ENCODE data around the gene HEXIM2. TPM values are rescaled to one million over a fixed set of nuclear protein-coding genes. Genes with fewer than 3 reads are reported as not detected.
A peak's percentile ranks its signal among the peaks of the same experiment; 100 is the strongest.

The HEXIM2 gene
- total and polyA plus RNA-seq, 2 of the 13 experiments (the other 11 are each of a cell fraction or from before 2014, with no cell fraction given), result 27.1 to 32.4 TPM

DNA sequence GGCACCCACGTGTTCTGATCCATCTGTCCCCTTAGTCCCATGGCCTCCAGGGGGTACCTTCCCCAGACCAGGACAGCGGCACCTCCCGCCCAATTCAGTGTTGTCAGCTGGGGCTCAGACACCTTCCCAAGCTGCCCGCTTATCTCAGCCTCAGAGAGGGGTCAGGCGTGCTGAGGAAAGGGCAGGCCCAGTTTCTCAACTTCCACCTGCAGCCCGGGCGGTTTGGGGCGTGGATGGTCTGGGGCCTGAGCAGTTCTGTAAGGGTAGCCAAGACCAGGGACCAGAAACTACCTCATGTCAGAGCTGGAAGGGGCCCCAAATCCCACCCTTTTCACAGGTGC lies 34.5 kb upstream of the HEXIM2 start:
- no TSS peak for BruUV-seq (replicated peaks)
- intact Hi-C loops (cut with micrococcal nuclease; ENCODE audit: unreplicated experiment), result no loop called here
- peak overlapping the region in 1 of 3 experiments; percentile 58; a peak in 1 of 6 replicates for H3K4me3 ChIP-seq (replicated peaks in 1 of 3; ENCODE audit: insufficient read depth in 1 of 3, low read depth in 2 of 3, low read length in 3 of 3)
- no peaks in the 10 kb centered on the region for H4K20me1 ChIP-seq (ENCODE audit: insufficient read depth, low read length)
- H3K79me2 ChIP-seq (ENCODE audit: insufficient read depth, low read length), result peaks cover 4% of the 10 kb centered on the region
- DNase-seq (ENCODE audit: low spot score) (no peak), FAIRE-seq (no peak), ATAC-seq (no peak)
- ChIA-PET POLR2A (interaction anchor here (0.8 to 5.1 kb wide), 7 partner anchors 8 to 54 kb away, joined by 3 to 71 read pairs (median 4); partner anchors contain the start of genes ACBD4, HEXIM1 and HEXIM2), CTCF (ENCODE audit: low intra/inter-chr PET ratio, low total read pairs) (no interaction called here)
- H3K9ac ChIP-seq (ENCODE audit: insufficient read depth, low read depth, low read length), result peak overlapping the region; percentile 59
- no peaks in the 10 kb centered on the region for H3K36me3 ChIP-seq (replicated peaks in 1 of 2; ENCODE audit: control insufficient read depth in 1 of 2, insufficient read depth in 2 of 2, low read length in 2 of 2)
- WGBS (ENCODE audit: low lambda C conversion rate), result 91% methylated on average over 7 of the region's 8 CpGs
- H3K9me3 ChIP-seq (ENCODE audit: low read length), result no peaks in the 10 kb centered on the region
- no peak overlapping the region for H2AFZ ChIP-seq (ENCODE audit: low read length)
- in situ Hi-C loops (cut with HindIII; ENCODE audit: extremely low pct_ligation_motif_present, low pct_unique_long_range_greater_than_20kb), result no loop called here
- peak overlapping the region; percentile 72 for H3K4me2 ChIP-seq (ENCODE audit: low read depth, low read length)
- no peaks in the 10 kb centered on the region for H3K27me3 ChIP-seq (ENCODE audit: control insufficient read depth in 1 of 2, insufficient read depth in 2 of 2, low read length in 2 of 2)
- H3K27ac ChIP-seq (ENCODE audit: extremely low read length, insufficient read depth, low read length), result peak overlapping the region; percentile 63
- H3K4me1 ChIP-seq (ENCODE audit: insufficient read depth, low read length), result peaks cover 88% of the 10 kb centered on the region
- TF ChIP-seq, protein P1, sequence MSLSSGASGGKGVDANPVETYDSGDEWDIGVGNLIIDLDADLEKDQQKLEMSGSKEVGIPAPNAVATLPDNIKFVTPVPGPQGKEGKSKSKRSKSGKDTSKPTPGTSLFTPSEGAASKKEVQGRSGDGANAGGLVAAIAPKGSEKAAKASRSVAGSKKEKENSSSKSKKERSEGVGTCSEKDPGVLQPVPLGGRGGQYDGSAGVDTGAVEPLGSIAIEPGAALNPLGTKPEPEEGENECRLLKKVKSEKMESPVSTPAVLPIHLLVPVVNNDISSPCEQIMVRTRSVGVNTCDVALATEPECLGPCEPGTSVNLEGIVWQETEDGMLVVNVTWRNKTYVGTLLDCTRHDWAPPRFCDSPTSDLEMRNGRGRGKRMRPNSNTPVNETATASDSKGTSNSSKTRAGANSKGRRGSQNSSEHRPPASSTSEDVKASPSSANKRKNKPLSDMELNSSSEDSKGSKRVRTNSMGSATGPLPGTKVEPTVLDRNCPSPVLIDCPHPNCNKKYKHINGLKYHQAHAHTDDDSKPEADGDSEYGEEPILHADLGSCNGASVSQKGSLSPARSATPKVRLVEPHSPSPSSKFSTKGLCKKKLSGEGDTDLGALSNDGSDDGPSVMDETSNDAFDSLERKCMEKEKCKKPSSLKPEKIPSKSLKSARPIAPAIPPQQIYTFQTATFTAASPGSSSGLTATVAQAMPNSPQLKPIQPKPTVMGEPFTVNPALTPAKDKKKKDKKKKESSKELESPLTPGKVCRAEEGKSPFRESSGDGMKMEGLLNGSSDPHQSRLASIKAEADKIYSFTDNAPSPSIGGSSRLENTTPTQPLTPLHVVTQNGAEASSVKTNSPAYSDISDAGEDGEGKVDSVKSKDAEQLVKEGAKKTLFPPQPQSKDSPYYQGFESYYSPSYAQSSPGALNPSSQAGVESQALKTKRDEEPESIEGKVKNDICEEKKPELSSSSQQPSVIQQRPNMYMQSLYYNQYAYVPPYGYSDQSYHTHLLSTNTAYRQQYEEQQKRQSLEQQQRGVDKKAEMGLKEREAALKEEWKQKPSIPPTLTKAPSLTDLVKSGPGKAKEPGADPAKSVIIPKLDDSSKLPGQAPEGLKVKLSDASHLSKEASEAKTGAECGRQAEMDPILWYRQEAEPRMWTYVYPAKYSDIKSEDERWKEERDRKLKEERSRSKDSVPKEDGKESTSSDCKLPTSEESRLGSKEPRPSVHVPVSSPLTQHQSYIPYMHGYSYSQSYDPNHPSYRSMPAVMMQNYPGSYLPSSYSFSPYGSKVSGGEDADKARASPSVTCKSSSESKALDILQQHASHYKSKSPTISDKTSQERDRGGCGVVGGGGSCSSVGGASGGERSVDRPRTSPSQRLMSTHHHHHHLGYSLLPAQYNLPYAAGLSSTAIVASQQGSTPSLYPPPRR (CRISPR knock-in tag; IDR thresholded peaks at IDR 0.05; ENCODE audit: borderline replicate concordance), result 0 out of 2 replicates have a peak, but pooled peaks have one; percentile 10
- TF ChIP-seq ZNF572 (CRISPR knock-in tag; IDR thresholded peaks at IDR 0.05), result peak; percentile 73; the same call in 1 of the 2 replicates
- 0 out of 2 replicates have a peak, but pooled peaks have one; percentile 18 for TF ChIP-seq ZNF788 (CRISPR knock-in tag; IDR thresholded peaks at IDR 0.05; ENCODE audit: borderline replicate concordance)
- TF ChIP-seq, protein P2, sequence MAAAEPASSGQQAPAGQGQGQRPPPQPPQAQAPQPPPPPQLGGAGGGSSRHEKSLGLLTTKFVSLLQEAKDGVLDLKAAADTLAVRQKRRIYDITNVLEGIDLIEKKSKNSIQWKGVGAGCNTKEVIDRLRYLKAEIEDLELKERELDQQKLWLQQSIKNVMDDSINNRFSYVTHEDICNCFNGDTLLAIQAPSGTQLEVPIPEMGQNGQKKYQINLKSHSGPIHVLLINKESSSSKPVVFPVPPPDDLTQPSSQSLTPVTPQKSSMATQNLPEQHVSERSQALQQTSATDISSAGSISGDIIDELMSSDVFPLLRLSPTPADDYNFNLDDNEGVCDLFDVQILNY (CRISPR knock-in tag; conservative IDR thresholded peaks at IDR 0.05), result no peak
- TF ChIP-seq ZNF75D (CRISPR knock-in tag; IDR thresholded peaks at IDR 0.05; ENCODE audit: borderline replicate concordance), result no peak
- TF ChIP-seq ZFY (CRISPR knock-in tag; IDR thresholded peaks at IDR 0.05), result peak; percentile 45; the same call in 1 of the 2 replicates
- TF ChIP-seq PTBP1 (IDR thresholded peaks at IDR 0.05; ENCODE audit: low read depth, low read length, poor library complexity, severe bottlenecking), result peak; percentile 16
- TF ChIP-seq, protein P3, sequence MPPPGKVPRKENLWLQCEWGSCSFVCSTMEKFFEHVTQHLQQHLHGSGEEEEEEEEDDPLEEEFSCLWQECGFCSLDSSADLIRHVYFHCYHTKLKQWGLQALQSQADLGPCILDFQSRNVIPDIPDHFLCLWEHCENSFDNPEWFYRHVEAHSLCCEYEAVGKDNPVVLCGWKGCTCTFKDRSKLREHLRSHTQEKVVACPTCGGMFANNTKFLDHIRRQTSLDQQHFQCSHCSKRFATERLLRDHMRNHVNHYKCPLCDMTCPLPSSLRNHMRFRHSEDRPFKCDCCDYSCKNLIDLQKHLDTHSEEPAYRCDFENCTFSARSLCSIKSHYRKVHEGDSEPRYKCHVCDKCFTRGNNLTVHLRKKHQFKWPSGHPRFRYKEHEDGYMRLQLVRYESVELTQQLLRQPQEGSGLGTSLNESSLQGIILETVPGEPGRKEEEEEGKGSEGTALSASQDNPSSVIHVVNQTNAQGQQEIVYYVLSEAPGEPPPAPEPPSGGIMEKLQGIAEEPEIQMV (CRISPR knock-in tag; IDR thresholded peaks at IDR 0.05; ENCODE audit: low read depth), result no peak
- TF ChIP-seq ZNF383 (CRISPR knock-in tag; IDR thresholded peaks at IDR 0.05; ENCODE audit: borderline replicate concordance), result 0 out of 2 replicates have a peak, but pooled peaks have one; percentile 42
- TF ChIP-seq, protein P4, sequence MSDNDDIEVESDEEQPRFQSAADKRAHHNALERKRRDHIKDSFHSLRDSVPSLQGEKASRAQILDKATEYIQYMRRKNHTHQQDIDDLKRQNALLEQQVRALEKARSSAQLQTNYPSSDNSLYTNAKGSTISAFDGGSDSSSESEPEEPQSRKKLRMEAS (IDR thresholded peaks at IDR 0.05), result peak; percentile 26
- TF ChIP-seq ZNF264 (CRISPR knock-in tag; IDR thresholded peaks at IDR 0.05), result no peak
- TF ChIP-seq ZNF138 (CRISPR knock-in tag; IDR thresholded peaks at IDR 0.05; ENCODE audit: low read depth), result 0 out of 2 replicates have a peak, but pooled peaks have one; percentile 61
- TF ChIP-seq ZBTB38 (CRISPR knock-in tag; IDR thresholded peaks at IDR 0.05), result peak; percentile 24; the same call in 1 of the 2 replicates
- TF ChIP-seq, protein P5, sequence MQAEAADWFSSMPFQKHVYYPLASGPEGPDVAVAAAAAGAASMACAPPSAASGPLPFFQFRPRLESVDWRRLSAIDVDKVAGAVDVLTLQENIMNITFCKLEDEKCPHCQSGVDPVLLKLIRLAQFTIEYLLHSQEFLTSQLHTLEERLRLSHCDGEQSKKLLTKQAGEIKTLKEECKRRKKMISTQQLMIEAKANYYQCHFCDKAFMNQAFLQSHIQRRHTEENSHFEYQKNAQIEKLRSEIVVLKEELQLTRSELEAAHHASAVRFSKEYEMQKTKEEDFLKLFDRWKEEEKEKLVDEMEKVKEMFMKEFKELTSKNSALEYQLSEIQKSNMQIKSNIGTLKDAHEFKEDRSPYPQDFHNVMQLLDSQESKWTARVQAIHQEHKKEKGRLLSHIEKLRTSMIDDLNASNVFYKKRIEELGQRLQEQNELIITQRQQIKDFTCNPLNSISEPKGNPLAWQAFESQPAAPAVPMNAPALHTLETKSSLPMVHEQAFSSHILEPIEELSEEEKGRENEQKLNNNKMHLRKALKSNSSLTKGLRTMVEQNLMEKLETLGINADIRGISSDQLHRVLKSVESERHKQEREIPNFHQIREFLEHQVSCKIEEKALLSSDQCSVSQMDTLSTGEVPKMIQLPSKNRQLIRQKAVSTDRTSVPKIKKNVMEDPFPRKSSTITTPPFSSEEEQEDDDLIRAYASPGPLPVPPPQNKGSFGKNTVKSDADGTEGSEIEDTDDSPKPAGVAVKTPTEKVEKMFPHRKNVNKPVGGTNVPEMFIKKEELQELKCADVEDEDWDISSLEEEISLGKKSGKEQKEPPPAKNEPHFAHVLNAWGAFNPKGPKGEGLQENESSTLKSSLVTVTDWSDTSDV (CRISPR knock-in tag; IDR thresholded peaks at IDR 0.05), result 0 out of 2 replicates have a peak, but pooled peaks have one; percentile 70
